ENCODE data around the gene ELMO1. TPM values are rescaled to one million over a fixed set of nuclear protein-coding genes. Genes with fewer than 3 reads are reported as not detected.

The ELMO1 gene
- total RNA-seq, 1 donor from 2014 or later = 53.8 TPM

DNA sequence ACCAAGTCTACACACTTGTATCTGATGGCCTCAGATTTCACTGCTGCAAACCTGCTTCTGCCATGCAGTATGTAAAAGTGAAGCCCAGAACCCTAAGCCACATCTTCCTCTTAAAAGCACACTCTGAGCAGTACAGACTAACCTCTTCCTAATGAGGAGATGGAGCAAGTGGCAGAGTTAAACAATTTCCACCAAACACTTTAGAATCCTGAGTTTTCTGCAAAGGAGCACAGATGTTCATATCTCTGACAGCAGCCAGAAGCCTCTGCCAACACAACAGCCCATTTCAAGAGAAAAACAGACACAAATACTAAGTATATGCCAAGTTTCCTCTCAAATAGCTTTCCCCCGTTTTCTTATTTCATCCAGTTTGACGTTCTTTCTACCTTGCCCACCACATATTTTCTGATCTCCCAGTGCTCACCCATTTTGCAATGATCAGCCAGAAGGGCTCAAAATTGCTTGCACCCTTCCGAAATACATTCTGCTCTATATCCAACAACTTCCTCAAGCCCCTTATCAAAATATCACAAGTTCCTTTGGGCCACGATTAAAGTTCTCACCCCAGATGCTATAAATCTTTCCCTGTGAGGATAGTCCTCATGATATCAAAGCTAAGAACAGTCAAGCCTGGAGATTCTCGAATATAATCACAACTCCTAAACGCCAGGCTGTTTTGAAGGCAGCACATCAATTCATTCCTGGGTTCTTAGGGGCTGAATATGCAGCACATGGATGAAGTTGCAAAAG lies 27.5 kb downstream of the ELMO1 start:
- Histone ChIP-seq H3K4me1 (peaks cover 43% of the 10 kb centered on the region), H3K36me3 (no peaks in the 10 kb centered on the region), H3K27me3 (no peaks in the 10 kb centered on the region), H3K9me3 (no peaks in the 10 kb centered on the region), H3K4me3 (no peak overlapping the region), H3K27ac (peak overlapping the region; percentile 24)
- ATAC-seq (peak; percentile 34), DNase-seq (no peak)
- TF ChIP-seq, protein P1, sequence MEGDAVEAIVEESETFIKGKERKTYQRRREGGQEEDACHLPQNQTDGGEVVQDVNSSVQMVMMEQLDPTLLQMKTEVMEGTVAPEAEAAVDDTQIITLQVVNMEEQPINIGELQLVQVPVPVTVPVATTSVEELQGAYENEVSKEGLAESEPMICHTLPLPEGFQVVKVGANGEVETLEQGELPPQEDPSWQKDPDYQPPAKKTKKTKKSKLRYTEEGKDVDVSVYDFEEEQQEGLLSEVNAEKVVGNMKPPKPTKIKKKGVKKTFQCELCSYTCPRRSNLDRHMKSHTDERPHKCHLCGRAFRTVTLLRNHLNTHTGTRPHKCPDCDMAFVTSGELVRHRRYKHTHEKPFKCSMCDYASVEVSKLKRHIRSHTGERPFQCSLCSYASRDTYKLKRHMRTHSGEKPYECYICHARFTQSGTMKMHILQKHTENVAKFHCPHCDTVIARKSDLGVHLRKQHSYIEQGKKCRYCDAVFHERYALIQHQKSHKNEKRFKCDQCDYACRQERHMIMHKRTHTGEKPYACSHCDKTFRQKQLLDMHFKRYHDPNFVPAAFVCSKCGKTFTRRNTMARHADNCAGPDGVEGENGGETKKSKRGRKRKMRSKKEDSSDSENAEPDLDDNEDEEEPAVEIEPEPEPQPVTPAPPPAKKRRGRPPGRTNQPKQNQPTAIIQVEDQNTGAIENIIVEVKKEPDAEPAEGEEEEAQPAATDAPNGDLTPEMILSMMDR (IDR thresholded peaks at IDR 0.05) = no peak
- intact Hi-C loops (cut with DNase I) = no loop called here

DNA sequence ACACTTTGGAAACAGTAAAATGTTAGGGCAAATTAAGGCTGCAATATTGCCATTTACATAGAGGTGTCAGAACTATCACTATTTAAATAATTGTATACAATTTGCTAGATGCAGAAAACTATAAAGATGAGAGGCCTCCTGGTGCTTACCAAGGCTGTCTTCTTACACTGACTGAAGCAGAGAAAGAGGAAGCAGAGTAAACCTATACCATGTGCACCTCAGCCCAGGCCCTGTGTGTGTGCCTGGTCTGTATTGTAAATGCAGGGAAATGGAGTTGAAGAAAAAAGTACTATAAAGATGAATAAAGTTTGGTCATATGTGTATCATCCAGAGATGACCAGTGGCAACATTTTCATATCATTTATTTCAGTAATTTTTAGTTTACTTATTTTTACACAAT lies 29.2 kb downstream of the ELMO1 start:
- ATAC-seq = peak; percentile 51
- Histone ChIP-seq H3K27me3 (no peaks in the 10 kb centered on the region), H3K27ac (no peak overlapping the region), H3K9me3 (no peaks in the 10 kb centered on the region), H3K4me1 (peaks cover 38% of the 10 kb centered on the region), H3K36me3 (no peaks in the 10 kb centered on the region), H3K4me3 (no peak overlapping the region)
- DNase-seq = no peak
- TF ChIP-seq, protein P1 (IDR thresholded peaks at IDR 0.05) = no peak
- intact Hi-C loops (cut with DNase I) = no loop called here

DNA sequence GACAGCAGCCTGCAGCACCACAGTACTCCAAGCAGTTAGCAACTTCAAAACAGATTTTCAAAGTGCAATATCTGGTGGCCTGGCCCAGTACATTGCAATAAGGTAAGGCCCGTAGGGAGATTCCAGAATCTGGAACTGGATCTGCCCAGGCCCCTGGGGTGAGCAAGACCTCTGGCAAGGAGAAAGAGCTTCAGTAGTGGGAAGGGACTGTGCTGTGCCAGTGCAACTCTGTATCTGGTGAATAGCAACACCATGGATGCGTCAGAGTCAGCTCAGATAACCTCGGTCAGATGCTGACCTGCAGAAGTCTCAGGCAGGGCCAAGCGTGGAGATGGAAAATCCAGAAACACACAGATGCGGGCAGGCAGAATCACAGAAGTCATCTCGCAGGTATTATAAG lies 30.3 kb downstream of the ELMO1 start:
- ATAC-seq = no peak
- no peaks in the 10 kb centered on the region for H3K27me3 ChIP-seq
- no peaks in the 10 kb centered on the region for H3K9me3 ChIP-seq
- no peak for DNase-seq
- H3K27ac ChIP-seq = no peak overlapping the region
- intact Hi-C loops (cut with DNase I) = no loop called here
- TF ChIP-seq, protein P1 (IDR thresholded peaks at IDR 0.05) = no peak
- no peaks in the 10 kb centered on the region for H3K36me3 ChIP-seq
- H3K4me1 ChIP-seq = peaks cover 37% of the 10 kb centered on the region
- no peak overlapping the region for H3K4me3 ChIP-seq

DNA sequence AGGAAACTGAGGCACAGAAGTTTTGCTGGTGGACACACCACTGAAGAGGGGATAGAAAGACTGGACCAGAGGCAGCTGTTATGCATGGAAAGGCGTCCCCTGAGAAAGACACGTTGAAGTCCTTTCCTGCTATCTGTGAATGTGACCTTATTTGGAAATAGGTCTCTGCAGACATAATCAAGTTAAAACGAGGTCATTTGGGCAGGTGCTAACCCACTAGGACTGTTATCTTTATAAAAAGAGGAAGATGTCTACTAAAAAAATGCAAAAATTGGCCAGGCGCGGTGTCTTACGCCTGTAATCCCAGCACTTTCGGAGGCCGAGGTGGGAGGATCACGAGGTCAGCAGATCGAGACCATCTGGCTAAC lies 31.6 kb downstream of the ELMO1 start:
- TF ChIP-seq, protein P1 (IDR thresholded peaks at IDR 0.05) = no peak
- Histone ChIP-seq H3K27me3 (no peaks in the 10 kb centered on the region), H3K9me3 (no peaks in the 10 kb centered on the region), H3K4me3 (no peak overlapping the region), H3K4me1 (peaks cover 27% of the 10 kb centered on the region), H3K36me3 (no peaks in the 10 kb centered on the region), H3K27ac (no peak overlapping the region)
- no peak for DNase-seq
- ATAC-seq = no peak
- intact Hi-C loops (cut with DNase I) = no loop called here

DNA sequence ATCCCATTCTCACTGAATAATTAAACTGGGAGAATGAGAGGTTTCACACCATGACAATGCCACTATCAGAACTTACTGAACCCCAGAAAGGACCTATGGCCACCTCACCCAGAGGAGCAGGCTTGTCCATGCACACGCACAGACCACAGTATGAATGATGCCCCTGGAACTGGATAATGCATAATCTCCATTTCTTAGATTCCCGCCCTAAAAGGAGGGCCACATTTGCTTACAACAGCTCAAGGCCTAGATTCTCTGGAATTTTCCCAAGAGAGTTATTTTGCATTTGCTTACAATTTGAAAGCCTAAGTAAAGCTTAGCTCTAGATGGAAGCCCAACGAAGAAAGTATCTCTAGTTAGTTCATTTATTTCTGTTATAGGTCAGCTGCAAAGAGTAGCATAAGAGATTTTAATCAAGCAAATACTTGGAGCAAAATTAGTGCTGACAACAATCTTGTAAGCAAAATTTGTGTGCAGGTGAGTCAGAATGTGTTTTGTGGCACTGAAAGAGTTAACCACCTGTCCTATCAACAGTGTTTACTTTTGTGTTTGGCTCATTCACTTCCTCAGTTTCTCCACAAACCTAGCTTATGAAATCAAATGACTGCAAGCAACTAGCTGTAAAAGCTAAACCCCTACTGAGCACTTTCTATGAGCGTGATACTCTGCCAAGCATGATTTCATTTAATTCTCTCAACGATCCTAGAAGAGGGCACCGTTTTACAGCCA lies 32.1 kb downstream of the ELMO1 start:
- peaks cover 24% of the 10 kb centered on the region for H3K4me1 ChIP-seq
- no peaks in the 10 kb centered on the region for H3K36me3 ChIP-seq
- no peaks in the 10 kb centered on the region for H3K27me3 ChIP-seq
- no peaks in the 10 kb centered on the region for H3K9me3 ChIP-seq
- intact Hi-C loops (cut with DNase I) = no loop called here
- TF ChIP-seq, protein P1 (IDR thresholded peaks at IDR 0.05) = no peak
- no peak overlapping the region for H3K4me3 ChIP-seq
- DNase-seq = no peak
- no peak overlapping the region for H3K27ac ChIP-seq
- peak; percentile 44 for ATAC-seq
